Liver (tissue), 9 donors: Measurements from ENCODE around the gene MAP3K19. TPM values are rescaled to one million over a fixed set of nuclear protein-coding genes. Genes with fewer than 3 reads are reported as not detected.
A peak's percentile ranks its signal among the peaks of the same experiment; 100 is the strongest.

Experiments
- DNase-seq: peaks from one replicate; pipeline ENCODE4 v3.0.0-alpha.2; 2017; ENCODE audit warnings: low spot score
- H3K27ac ChIP-seq, 2 donors: one replicate each; pipeline ENCODE4 v1.7.0; 2013; ENCODE audit warnings: inconsistent platforms in 2 of 2, low read length in 2 of 2, control low read depth in 1 of 2, low read depth in 1 of 2, mild to moderate bottlenecking in 1 of 2
- H3K27me3 ChIP-seq, 4 donors: one replicate each; pipeline versions ENCODE4 v1.6.1 to v1.7.0; 2013; ENCODE audit warnings: low read length in 3 of 4, inconsistent platforms in 1 of 4, mild to moderate bottlenecking in 1 of 4, moderate library complexity in 1 of 4; ENCODE audit not compliant: control insufficient read depth in 4 of 4, insufficient read depth in 4 of 4
- H3K36me3 ChIP-seq, 4 donors: one replicate each; pipeline versions ENCODE4 v1.6.1 to v1.7.0; 2013; ENCODE audit warnings: low read length in 3 of 4, mild to moderate bottlenecking in 3 of 4, low read depth in 1 of 4, moderate library complexity in 1 of 4; ENCODE audit not compliant: control insufficient read depth in 4 of 4, insufficient read depth in 3 of 4
- H3K4me1 ChIP-seq, 4 donors: one replicate each; pipeline versions ENCODE4 v1.6.1 to v1.7.0; 2013; ENCODE audit warnings: low read length in 3 of 4, mild to moderate bottlenecking in 3 of 4, moderate library complexity in 1 of 4; ENCODE audit not compliant: control insufficient read depth in 4 of 4, insufficient read depth in 4 of 4
- H3K4me3 ChIP-seq, 3 donors: one replicate each; pipeline versions ENCODE4 v1.6.1 to v1.7.0; 2013; ENCODE audit warnings: low read length in 3 of 3, control low read depth in 1 of 3, low read depth in 1 of 3, mild to moderate bottlenecking in 1 of 3
- H3K9ac ChIP-seq, 2 donors: one replicate each; pipeline ENCODE4 v1.7.0; 2013; ENCODE audit warnings: low read length in 2 of 2, mild to moderate bottlenecking in 2 of 2, moderate library complexity in 2 of 2, control low read depth in 1 of 2, low read depth in 1 of 2
- H3K9me3 ChIP-seq, 4 donors: one replicate each; pipeline versions ENCODE4 v1.6.1 to v1.7.0; 2013; ENCODE audit warnings: low read length in 3 of 4; ENCODE audit not compliant: control insufficient read depth in 4 of 4
- EGR1 ChIP-seq, 2 donors: IDR thresholded peaks; 2 replicates each; pipeline ENCODE4 v1.6.1; 2016 to 2018; ENCODE audit warnings: antibody characterized with exemption in 2 of 2, low read depth in 2 of 2
- FOXA1 ChIP-seq: IDR thresholded peaks from 2 replicates; pipeline ENCODE4 v1.6.1; 2016; ENCODE audit warnings: antibody characterized with exemption
- FOXA2 ChIP-seq: IDR thresholded peaks from 2 replicates; pipeline ENCODE4 v1.6.1; 2016; ENCODE audit warnings: antibody characterized with exemption
- HNF4A ChIP-seq, 2 donors: conservative IDR thresholded peaks; 2 replicates each; pipeline ENCODE4 v1.6.1; 2016; ENCODE audit warnings: antibody characterized with exemption in 2 of 2, mild to moderate bottlenecking in 2 of 2
- NR2F2 ChIP-seq: IDR thresholded peaks from 2 replicates; pipeline ENCODE4 v1.6.1; 2016; ENCODE audit warnings: antibody characterized with exemption
- RAD21 ChIP-seq, 2 donors: IDR thresholded peaks; 2 replicates each; pipeline ENCODE4 v1.6.1; 2016; ENCODE audit warnings: antibody characterized with exemption in 2 of 2, mild to moderate bottlenecking in 2 of 2
- RXRA ChIP-seq, 2 donors: IDR thresholded peaks; 2 replicates each; pipeline ENCODE4 v1.6.1; 2017 to 2018; ENCODE audit warnings: antibody characterized with exemption in 2 of 2, mild to moderate bottlenecking in 1 of 2
- YY1 ChIP-seq: IDR thresholded peaks from 2 replicates; pipeline ENCODE4 v1.6.1; 2016; ENCODE audit warnings: antibody characterized with exemption, mild to moderate bottlenecking
- WGBS: extraction: QIAGEN DNeasy Blood & Tissue Kit; methylation state at CpG from one replicate; pipeline ENCODE4 v1.1.7; 2013; 5-methylcytosine and 5-hydroxymethylcytosine counted together
- polyA plus RNA-seq, 2 donors: library from polyadenylated mRNA; stranded (reverse) in 1 of 2; unstranded in 1 of 2; fragments of 200-250 nt in 1 of 2; fragments of >200 nt in 1 of 2; fragmentation: Nextera tagmentation in 1 of 2; extraction: Ambion mirVana in 1 of 2; gene quantifications; one replicate each; pipeline versions ENCODE4 v1.2.1 to v1.2.3, GENCODE V29; 2013 to 2015
- total RNA-seq, 2 donors: library from RNA; depleted of rRNA; stranded (reverse); fragments of >200 nt; gene quantifications; one replicate each; pipeline ENCODE4 v1.2.3, GENCODE V29; 2014
- TF ChIP-seq, protein P1 (sequence below): IDR thresholded peaks from 2 replicates; pipeline ENCODE4 v1.6.1; 2016; ENCODE audit warnings: antibody characterized with exemption
- TF ChIP-seq, protein P2 (sequence below): IDR thresholded peaks from 2 replicates; pipeline ENCODE4 v1.6.1; 2016; ENCODE audit warnings: antibody characterized with exemption, mild to moderate bottlenecking
- TF ChIP-seq, protein P3 (sequence below): IDR thresholded peaks from 2 replicates; pipeline ENCODE4 v1.6.1; 2016; ENCODE audit warnings: antibody characterized with exemption
- TF ChIP-seq, protein P4 (sequence below): fragments of 150-350 bp; IDR thresholded peaks from 2 replicates; pipeline ENCODE4 v1.5.1; 2017; ENCODE audit warnings: improper control_type of control experiment, low read depth, low read length; ENCODE audit not compliant: missing input control
- donor health status: healthy.
- donor health status: healthy.
- donor health status: healthy.
- donor health status: healthy.
- donor health status: healthy.

MAP3K19 gene
- total and polyA plus RNA-seq, 4 donors = not detected

DNA sequence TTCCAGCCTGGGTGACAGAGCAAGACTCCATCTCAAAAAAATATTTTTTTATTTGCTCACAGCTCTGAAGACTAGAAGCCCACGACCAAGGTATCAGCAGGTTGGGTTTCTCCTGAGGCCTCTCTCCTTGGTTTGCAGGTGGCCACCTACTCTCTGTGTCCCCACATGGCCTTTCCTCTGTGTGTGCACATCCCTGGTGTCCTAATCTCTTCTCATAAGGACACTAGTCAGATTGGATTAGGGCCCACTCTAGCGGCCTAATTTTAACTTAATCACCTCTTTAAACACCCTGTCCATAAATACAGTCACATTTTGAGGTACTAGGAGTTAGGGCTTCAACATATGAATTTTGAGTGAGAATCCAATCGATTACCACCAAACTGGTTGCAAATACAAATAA, 2.9 kb upstream of the MAP3K19 start:
- Histone ChIP-seq H3K27ac (no peak overlapping the region), H3K9me3 (no peaks in the 10 kb centered on the region), H3K36me3 (no peaks in the 10 kb centered on the region), H3K4me1 (peaks cover 2 to 14% (median 12%) of the 10 kb centered on the region in 4 donors), H3K27me3 (no peaks in the 10 kb centered on the region), H3K4me3 (no peak overlapping the region), H3K9ac (no peak overlapping the region)
- 65% methylated on average over 3 of the region's 3 CpGs for WGBS
- no peak for DNase-seq
- no peak for TF ChIP-seq NR2F2
- no peak for TF ChIP-seq RXRA (IDR thresholded peaks at IDR 0.05)
- no peak for TF ChIP-seq EGR1 (IDR thresholded peaks at IDR 0.05; ENCODE audit: low read depth in 2 of 2)
- TF ChIP-seq, protein P1, sequence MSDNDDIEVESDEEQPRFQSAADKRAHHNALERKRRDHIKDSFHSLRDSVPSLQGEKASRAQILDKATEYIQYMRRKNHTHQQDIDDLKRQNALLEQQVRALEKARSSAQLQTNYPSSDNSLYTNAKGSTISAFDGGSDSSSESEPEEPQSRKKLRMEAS = no peak
- TF ChIP-seq, protein P2, sequence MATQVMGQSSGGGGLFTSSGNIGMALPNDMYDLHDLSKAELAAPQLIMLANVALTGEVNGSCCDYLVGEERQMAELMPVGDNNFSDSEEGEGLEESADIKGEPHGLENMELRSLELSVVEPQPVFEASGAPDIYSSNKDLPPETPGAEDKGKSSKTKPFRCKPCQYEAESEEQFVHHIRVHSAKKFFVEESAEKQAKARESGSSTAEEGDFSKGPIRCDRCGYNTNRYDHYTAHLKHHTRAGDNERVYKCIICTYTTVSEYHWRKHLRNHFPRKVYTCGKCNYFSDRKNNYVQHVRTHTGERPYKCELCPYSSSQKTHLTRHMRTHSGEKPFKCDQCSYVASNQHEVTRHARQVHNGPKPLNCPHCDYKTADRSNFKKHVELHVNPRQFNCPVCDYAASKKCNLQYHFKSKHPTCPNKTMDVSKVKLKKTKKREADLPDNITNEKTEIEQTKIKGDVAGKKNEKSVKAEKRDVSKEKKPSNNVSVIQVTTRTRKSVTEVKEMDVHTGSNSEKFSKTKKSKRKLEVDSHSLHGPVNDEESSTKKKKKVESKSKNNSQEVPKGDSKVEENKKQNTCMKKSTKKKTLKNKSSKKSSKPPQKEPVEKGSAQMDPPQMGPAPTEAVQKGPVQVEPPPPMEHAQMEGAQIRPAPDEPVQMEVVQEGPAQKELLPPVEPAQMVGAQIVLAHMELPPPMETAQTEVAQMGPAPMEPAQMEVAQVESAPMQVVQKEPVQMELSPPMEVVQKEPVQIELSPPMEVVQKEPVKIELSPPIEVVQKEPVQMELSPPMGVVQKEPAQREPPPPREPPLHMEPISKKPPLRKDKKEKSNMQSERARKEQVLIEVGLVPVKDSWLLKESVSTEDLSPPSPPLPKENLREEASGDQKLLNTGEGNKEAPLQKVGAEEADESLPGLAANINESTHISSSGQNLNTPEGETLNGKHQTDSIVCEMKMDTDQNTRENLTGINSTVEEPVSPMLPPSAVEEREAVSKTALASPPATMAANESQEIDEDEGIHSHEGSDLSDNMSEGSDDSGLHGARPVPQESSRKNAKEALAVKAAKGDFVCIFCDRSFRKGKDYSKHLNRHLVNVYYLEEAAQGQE = no peak

DNA sequence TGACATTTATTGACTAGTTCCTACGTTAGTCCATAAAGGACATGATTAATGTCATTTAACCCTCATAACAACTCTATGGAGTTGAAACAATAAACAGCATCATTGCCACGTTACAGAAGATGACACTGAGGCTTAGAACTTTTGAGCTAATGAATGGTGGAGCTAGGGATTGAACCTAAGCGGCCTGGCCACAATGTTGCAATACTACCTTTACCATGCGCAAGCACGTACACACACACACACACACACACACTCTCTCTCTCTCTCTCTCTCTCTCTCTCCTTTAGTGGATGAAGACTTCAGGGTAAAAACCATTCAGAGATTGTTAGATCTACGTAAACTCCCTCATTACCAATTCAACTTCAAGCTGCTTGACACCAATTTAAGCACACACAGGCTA, 875 bp upstream of the MAP3K19 start:
- WGBS = 89% methylated on average over 6 of the region's 6 CpGs
- Histone ChIP-seq H3K9ac (no peak overlapping the region), H3K4me1 (peaks cover 0 to 5% (median 3%) of the 10 kb centered on the region in 4 donors), H3K4me3 (no peak overlapping the region), H3K27ac (no peak overlapping the region), H3K9me3 (no peaks in the 10 kb centered on the region), H3K36me3 (no peaks in the 10 kb centered on the region), H3K27me3 (no peaks in the 10 kb centered on the region)
- TF ChIP-seq FOXA1 (no peak), FOXA2 (no peak), RXRA (IDR thresholded peaks at IDR 0.05) (no peak), HNF4A (conservative IDR thresholded peaks at IDR 0.05) (no peak)
- TF ChIP-seq, protein P1 = no peak
- TF ChIP-seq, protein P3, sequence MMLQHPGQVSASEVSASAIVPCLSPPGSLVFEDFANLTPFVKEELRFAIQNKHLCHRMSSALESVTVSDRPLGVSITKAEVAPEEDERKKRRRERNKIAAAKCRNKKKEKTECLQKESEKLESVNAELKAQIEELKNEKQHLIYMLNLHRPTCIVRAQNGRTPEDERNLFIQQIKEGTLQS = no peak
- TF ChIP-seq, protein P2 = no peak
- no peak for DNase-seq

DNA sequence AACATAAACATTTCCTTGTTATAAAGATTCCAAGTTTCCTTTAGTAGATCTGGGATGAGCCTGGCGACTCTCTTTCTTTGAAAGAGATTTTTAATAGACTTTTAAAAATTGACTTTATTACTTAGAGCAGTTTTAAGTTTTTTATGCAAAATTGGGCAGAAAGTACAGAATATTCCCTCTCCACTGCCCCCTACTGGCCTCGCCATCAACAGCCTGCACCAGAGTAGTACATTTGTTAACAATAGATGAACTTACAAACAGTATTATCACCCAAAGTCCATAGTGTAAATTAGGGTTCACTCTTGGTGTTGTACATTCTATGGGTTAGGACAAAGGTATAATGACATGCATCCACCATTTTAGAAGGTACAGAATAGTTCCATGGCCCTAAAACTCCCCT, 3.9 kb downstream of the MAP3K19 start:
- DNase-seq = no peak
- Histone ChIP-seq H3K27me3 (no peaks in the 10 kb centered on the region), H3K27ac (no peak overlapping the region), H3K9ac (no peak overlapping the region), H3K36me3 (no peaks in the 10 kb centered on the region), H3K9me3 (no peaks in the 10 kb centered on the region), H3K4me1 (no peaks in the 10 kb centered on the region), H3K4me3 (no peak overlapping the region)
- 63% methylated on average over 2 of the region's 2 CpGs for WGBS
- TF ChIP-seq RAD21 (IDR thresholded peaks at IDR 0.05) (peak in 1 of 2 donors; percentile 21), EGR1 (IDR thresholded peaks at IDR 0.05; ENCODE audit: low read depth in 2 of 2) (no peak), YY1 (no peak)
- TF ChIP-seq, protein P4, sequence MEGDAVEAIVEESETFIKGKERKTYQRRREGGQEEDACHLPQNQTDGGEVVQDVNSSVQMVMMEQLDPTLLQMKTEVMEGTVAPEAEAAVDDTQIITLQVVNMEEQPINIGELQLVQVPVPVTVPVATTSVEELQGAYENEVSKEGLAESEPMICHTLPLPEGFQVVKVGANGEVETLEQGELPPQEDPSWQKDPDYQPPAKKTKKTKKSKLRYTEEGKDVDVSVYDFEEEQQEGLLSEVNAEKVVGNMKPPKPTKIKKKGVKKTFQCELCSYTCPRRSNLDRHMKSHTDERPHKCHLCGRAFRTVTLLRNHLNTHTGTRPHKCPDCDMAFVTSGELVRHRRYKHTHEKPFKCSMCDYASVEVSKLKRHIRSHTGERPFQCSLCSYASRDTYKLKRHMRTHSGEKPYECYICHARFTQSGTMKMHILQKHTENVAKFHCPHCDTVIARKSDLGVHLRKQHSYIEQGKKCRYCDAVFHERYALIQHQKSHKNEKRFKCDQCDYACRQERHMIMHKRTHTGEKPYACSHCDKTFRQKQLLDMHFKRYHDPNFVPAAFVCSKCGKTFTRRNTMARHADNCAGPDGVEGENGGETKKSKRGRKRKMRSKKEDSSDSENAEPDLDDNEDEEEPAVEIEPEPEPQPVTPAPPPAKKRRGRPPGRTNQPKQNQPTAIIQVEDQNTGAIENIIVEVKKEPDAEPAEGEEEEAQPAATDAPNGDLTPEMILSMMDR = peak; percentile 32
- TF ChIP-seq, protein P1 = no peak
